ENCODE measurements around the gene AK8.

GRCh38 chr9:132826131-132826530, 52.0 kb downstream of the AK8 start:
- TF ChIP-seq EZH2phosphoT487 (IDR thresholded peaks at IDR 0.05; ENCODE audit: borderline replicate concordance, low read depth) (no peak), EP300 (IDR thresholded peaks at IDR 0.05; ENCODE audit: borderline replicate concordance in 1 of 2, low read depth in 1 of 2, low read length in 1 of 2) (no peak), CTCF (IDR thresholded peaks at IDR 0.05) (no peak), NFIC (IDR thresholded peaks at IDR 0.05; ENCODE audit: borderline replicate concordance) (no peak), FOSL2 (IDR thresholded peaks at IDR 0.05; ENCODE audit: borderline replicate concordance, low read depth) (no peak), USF2 (IDR thresholded peaks at IDR 0.05; ENCODE audit: borderline replicate concordance, low read depth, low read length) (no peak), ZBTB33 (IDR thresholded peaks at IDR 0.05; ENCODE audit: borderline replicate concordance, low read depth) (no peak)
